ENCODE results near the gene MAP3K4.

MAP3K4 gene

DNA sequence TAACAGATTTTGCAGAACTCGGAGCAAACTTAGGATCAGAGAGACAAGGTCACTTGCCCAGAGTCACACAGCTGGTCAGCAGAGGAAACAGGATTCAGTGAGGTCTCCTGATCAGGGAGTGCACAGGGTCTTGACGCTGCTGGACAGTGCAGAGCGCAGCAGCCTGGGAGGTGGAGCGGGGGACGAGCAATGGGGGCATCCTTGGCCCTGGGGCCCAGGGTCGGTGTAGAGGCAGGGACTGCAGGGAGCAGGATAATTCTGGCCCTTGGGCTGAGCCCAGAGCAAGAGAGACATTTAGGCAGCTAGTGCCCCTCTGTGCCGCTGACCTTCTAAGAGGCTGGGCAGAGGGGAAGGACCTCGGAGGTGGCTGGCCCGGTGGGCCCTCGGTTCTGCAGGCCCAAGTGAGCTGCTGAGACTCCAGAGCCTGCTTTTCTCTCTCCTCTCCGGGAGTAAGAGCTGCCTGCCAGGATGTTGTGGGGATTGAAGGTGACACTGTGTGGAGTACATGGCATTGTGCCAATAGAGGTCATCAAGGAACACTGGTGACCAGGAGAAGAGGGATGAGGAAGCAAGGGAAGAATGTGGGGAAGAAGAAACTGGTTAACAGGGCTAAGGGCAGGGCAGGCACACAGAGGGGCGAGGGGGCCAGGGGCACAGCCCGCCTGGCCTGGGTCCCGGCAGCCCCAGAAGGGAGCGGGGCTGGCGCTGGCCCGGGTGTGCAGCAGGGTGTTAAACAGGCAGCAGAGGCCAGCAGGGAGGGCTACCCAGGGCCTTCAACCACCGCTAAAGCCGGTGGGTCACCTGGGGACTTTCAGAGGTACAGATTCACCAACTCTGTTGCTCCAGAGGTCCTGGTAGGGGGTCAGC is 160.3 kb downstream of the MAP3K4 start:
- peak; percentile 1 for DNase-seq

DNA sequence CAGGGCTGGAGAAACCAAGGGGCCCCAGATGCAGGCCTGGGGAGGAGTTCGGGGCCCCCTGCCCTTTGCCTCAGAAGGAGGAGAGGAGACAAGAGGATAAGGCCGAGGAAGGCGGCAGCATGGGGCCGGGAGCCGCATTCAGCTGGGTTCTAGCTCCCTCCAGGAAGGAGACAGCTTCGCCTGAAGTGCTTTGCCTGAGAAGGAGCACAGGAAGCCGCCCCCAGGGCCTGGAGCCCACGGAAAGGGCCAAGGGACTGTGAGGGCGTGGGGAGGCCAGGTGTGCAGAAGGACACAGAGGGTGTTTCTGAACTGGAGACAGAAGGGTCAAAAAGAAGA is 160.9 kb downstream of the MAP3K4 start:
- no peak for DNase-seq

GRCh38 chr6:161152907-161153662 is 161.5 kb downstream of the MAP3K4 start:
- no peak for DNase-seq

- DNase-seq = no peak
Observed at GRCh38 chr6:161153725-161154124, 162.2 kb downstream of the MAP3K4 start.

GRCh38 chr6:161154796-161155335 is 163.3 kb downstream of the MAP3K4 start:
- DNase-seq = no peak

DNA sequence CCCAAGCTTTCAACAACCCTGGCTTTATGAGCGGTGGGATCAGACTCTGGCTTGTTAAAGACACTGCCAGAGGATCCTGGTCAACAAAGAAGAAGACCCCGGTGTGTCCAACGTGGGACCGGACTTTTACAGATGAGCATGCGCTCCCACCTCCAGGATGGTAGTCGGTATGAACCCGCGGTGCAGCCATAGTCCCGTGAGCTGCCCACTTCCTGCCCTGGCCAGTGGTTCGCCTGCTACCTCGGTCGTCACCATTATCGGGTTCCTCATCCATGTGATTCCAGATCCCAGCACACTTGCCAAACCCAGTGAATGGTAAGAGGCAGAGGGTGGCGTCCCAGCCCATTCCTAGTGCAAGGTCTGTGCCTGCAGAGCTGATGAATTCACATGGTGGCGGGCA is 169.6 kb downstream of the MAP3K4 start:
- DNase-seq = no peak

DNA sequence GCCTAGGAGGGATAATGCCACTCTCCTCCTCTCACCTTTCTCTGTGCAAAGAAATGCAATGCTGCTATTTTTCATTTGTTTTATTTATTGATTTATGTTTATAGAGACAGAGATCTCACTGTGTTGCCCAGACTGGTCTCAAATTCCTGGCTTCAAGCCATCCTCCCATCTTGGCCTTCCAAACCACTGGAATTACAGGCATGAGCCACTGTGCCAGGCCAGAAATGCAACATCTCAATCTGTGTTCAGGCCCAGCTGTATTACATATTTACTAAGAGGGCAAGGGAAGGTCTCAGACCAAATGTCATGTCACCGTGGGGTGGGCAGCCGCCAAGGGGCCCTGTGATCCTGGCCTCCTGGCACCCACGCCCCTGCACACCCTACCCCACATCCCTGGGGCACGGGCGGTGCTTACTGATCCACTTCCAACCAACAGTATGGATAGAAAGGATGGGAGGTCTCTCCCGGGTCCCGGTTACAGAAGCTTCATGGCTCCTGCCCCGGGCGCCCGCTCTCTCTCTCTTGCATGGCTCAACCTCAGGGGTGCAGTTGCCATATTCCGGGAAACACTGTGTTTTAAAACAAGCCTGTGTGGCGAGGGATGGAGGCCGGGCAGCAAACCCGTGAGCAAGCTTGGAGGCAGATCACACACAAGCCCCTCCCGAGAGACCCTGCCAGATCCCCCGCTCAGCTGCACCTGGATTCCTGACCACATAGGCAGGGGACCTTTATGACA is 170.5 kb downstream of the MAP3K4 start:
- no peak for DNase-seq

- DNase-seq = no peak
Observed at GRCh38 chr6:161162722-161163121, 171.2 kb downstream of the MAP3K4 start.

- no peak for DNase-seq
Observed at GRCh38 chr6:161163466-161164181, 172.1 kb downstream of the MAP3K4 start.

- no peak for DNase-seq
Observed at GRCh38 chr6:161164182-161164625, 172.6 kb downstream of the MAP3K4 start.

DNA sequence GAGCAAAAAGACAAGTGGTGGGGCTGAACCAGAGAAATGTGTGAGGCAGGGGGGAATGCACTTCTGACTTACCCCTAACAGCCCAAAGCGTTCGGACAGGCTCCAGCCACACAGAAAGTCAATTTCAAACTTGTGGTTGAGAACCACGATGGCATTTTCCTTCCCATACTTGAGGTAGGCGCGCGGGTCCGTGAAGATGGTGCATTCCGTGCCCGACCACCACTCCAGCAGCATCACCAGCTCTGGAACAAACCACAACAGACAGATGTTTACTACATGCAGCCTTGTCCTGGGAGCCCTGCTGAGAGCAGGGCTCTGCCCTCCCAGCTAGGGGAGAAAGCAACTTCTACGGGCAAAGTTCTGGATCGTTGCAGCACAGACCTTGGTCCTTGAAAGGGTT is 174.6 kb downstream of the MAP3K4 start:
- DNase-seq = peak; percentile 3

DNA sequence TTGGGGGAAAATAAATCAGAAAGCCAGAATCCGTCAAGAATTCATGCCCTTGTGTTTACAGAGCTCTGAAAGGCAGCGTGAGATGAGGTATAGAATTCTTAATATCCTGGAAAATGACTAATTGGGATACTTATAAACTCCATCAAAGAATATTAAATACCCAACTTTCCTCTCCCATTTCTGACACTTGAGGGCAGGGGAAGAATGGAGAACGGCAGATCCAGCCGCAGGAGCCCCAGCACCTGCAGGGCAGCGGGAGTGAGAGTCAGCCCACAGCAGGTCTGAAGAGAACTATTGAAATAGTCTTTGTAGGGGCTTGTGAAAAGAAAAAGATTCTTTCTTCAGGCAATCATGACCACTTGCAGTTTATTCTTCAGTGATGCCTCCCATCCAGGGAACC is 175.1 kb downstream of the MAP3K4 start:
- no peak for DNase-seq
